GM18868 (cell line): Measurements from ENCODE around the gene LDB2.
"Not testable (repeated sequence)": the region's sequence is repeated elsewhere in the genome, so short reads cannot be mapped to it uniquely, and the experiment has no call there.

Experiments
- ATAC-seq: cut with Tn5 transposase; IDR thresholded peaks from one replicate; pipeline ENCODE4 v1.9.1; 2021; ENCODE audit warnings: mild to moderate bottlenecking, moderate library complexity; ENCODE audit not compliant: unreplicated experiment

LDB2 gene

GRCh38 chr4:16663307-16663706, 235.1 kb downstream of the LDB2 start:
- no peak for ATAC-seq

- no peak for ATAC-seq
These were observed 236.6 kb downstream of the LDB2 start for GRCh38 chr4:16661813-16662212.

GRCh38 chr4:16660656-16661055, 237.8 kb downstream of the LDB2 start:
- ATAC-seq: no peak

GRCh38 chr4:16659694-16660093, 238.8 kb downstream of the LDB2 start:
- ATAC-seq: no peak

- ATAC-seq: no peak
These were observed 239.4 kb downstream of the LDB2 start for GRCh38 chr4:16659079-16659478.

GRCh38 chr4:16658183-16658582, 240.3 kb downstream of the LDB2 start:
- ATAC-seq: no peak

- ATAC-seq: no peak
These were observed 243.3 kb downstream of the LDB2 start for GRCh38 chr4:16655111-16655510.

GRCh38 chr4:16652732-16653305, 245.6 kb downstream of the LDB2 start:
- no peak for ATAC-seq

- ATAC-seq: no peak
These were observed 252.0 kb downstream of the LDB2 start for GRCh38 chr4:16646459-16646858.

GRCh38 chr4:16643893-16644292, 254.6 kb downstream of the LDB2 start:
- no peak for ATAC-seq

- no peak for ATAC-seq
These were observed 255.5 kb downstream of the LDB2 start for GRCh38 chr4:16642897-16643296.

- no peak for ATAC-seq
These were observed 256.5 kb downstream of the LDB2 start for GRCh38 chr4:16641971-16642370.

GRCh38 chr4:16636912-16637630, 261.4 kb downstream of the LDB2 start:
- no peak for ATAC-seq

- no peak for ATAC-seq
These were observed 262.1 kb downstream of the LDB2 start for GRCh38 chr4:16636304-16636703.

- not testable (repeated sequence) for ATAC-seq
These were observed 269.2 kb downstream of the LDB2 start for GRCh38 chr4:16629274-16629673.

- not testable (repeated sequence) for ATAC-seq
These were observed 269.6 kb downstream of the LDB2 start for GRCh38 chr4:16628835-16629234.

GRCh38 chr4:16627999-16628398, 270.4 kb downstream of the LDB2 start:
- ATAC-seq: no peak

GRCh38 chr4:16626945-16627344, 271.5 kb downstream of the LDB2 start:
- no peak for ATAC-seq

- no peak for ATAC-seq
These were observed 275.6 kb downstream of the LDB2 start for GRCh38 chr4:16622826-16623225.

GRCh38 chr4:16617435-16617834, 281.0 kb downstream of the LDB2 start:
- ATAC-seq: no peak

- ATAC-seq: no peak
These were observed 281.4 kb downstream of the LDB2 start for GRCh38 chr4:16617011-16617410.

GRCh38 chr4:16609170-16609758, 289.2 kb downstream of the LDB2 start:
- ATAC-seq: no peak
